H1 (cell line): ENCODE data around the gene CENPC. TPM values are rescaled to one million over a fixed set of nuclear protein-coding genes. Genes with fewer than 3 reads are reported as not detected.

Experiments used
- polyA plus RNA-seq, 7 experiments: library from polyadenylated mRNA; depleted of rRNA in 3 of 7; stranded (reverse) in 5 of 7; unstranded in 2 of 7; fragments of >200 nt in 5 of 7; fragments of 200-250 nt in 2 of 7; gene quantifications; 1 replicate in 5 of 7; 2 replicates in 1 of 7; 4 replicates in 1 of 7; pipeline versions ENCODE4 v1.2.1 to v1.2.3, GENCODE V29; 2011 to 2013; ENCODE audit warnings: missing spikeins in 2 of 7, mixed read lengths in 2 of 7
- small RNA-seq: library from polyadenylated mRNA; stranded (forward); fragments of <200 nt; extraction: miRNeasy Mini kit (QIAGEN cat#:217004); gene quantifications from one replicate; pipeline ENCODE3, GENCODE V24; 2013; ENCODE audit not compliant: insufficient read depth
- total RNA-seq: library from RNA; stranded (reverse); fragmentation: NEBNext Ultra II Directional; extraction: Animal tissue kit (Norgen Biotek cat#: 25700); gene quantifications from 2 replicates; pipeline ENCODE4 v1.2.1, GENCODE V29; 2021

CENPC gene
- total and polyA plus RNA-seq, 2 of the 8 experiments (the other 6 are each of a cell fraction or from before 2014, with no cell fraction given), result 2.8 to 15.7 TPM

Small RNAs within 50 kb of the gene (small RNA-seq; reads per million reads assigned to genes)
- not detected for gene RNA5SP527
- not detected for gene RNU1-63P

Other genes with a start within 250 kb of the CENPC start
- not detected in 2 replicates for gene STAP1, start 13.2 kb upstream of the CENPC start, total RNA-seq
- gene STAP1, start 13.2 kb upstream of the CENPC start, polyA plus RNA-seq (2011; rRNA removed), result not detected in 2 replicates
- gene UBA6, start 155.7 kb upstream of the CENPC start, total RNA-seq, result 74.3 and 78.0 TPM in 2 replicates
- 14.7 and 17.4 TPM in 2 replicates for gene UBA6, start 155.7 kb upstream of the CENPC start, polyA plus RNA-seq (2011; rRNA removed)
- gene GNRHR, start 208.9 kb upstream of the CENPC start, total RNA-seq, result not detected in 2 replicates
- not detected in 2 replicates for gene GNRHR, start 208.9 kb upstream of the CENPC start, polyA plus RNA-seq (2011; rRNA removed)